B cell (primary cell): Measurements from ENCODE around the gene PPP1R27. TPM values are rescaled to one million over a fixed set of nuclear protein-coding genes. Genes with fewer than 3 reads are reported as not detected.

ENCODE experiments used
- ATAC-seq: fragments of 200-7000 bp; cut with Tn5 transposase; one replicate; pipeline ENCODE4 v1.10.0; 2021; ENCODE audit warnings: low read depth, mild to moderate bottlenecking, moderate number of reproducible peaks, moderate library complexity
- CTCF ChIA-PET: fragments of 350-600 bp; sonication (Branson Sonifier 250); formaldehyde crosslinking; loops from one replicate; lab custom pipeline; 2021; ENCODE audit warnings: antibody characterized with exemption, inconsistent platforms; lab: Charles Lee
- POLR2A ChIA-PET: fragments of 350-600 bp; sonication (Branson Sonifier 250); formaldehyde crosslinking; loops from one replicate; lab custom pipeline; 2021; ENCODE audit warnings: antibody characterized with exemption; lab: Charles Lee
- DNase-seq: peaks from one replicate; pipeline ENCODE4 v3.0.0; 2013
- H2AFZ ChIP-seq: 2 replicates; pipeline ENCODE4 v1.6.1; 2012; ENCODE audit warnings: mild to moderate bottlenecking, low read depth, low read length; ENCODE audit not compliant: insufficient read depth, poor library complexity, severe bottlenecking
- H3K27ac ChIP-seq, 2 donors: 1 replicate in 1 of 2; 2 replicates in 1 of 2; pipeline ENCODE4 v1.5.1; 2012 to 2013; ENCODE audit warnings: low read length in 2 of 2, mild to moderate bottlenecking in 2 of 2, moderate library complexity in 1 of 2
- H3K27me3 ChIP-seq, 4 experiments: fragments of 200-600 bp in 1 of 4; sonication (generic) in 1 of 4; replicated peaks in 1 of 4; 1 replicate in 2 of 4; 2 replicates in 2 of 4; pipeline versions ENCODE4 v1.6.1 to v1.7.0; 2013 to 2016; ENCODE audit warnings: low read length in 3 of 4, mild to moderate bottlenecking in 2 of 4, mixed read lengths in 1 of 4, moderate library complexity in 1 of 4; ENCODE audit not compliant: insufficient read depth in 4 of 4, control insufficient read depth in 3 of 4; ENCODE audit errors: control extremely low read depth in 1 of 4
- H3K36me3 ChIP-seq, 2 experiments: replicated peaks in 1 of 2; 1 replicate in 1 of 2; 2 replicates in 1 of 2; pipeline versions ENCODE4 v1.6.1 to v1.7.1; 2013; ENCODE audit warnings: low read length in 1 of 2; ENCODE audit not compliant: insufficient read depth in 2 of 2, control insufficient read depth in 1 of 2; ENCODE audit errors: control extremely low read depth in 1 of 2, extremely low read depth in 1 of 2
- H3K4me1 ChIP-seq, 2 donors: fragments of 200-600 bp in 1 of 2; sonication (generic) in 1 of 2; 1 replicate in 1 of 2; 2 replicates in 1 of 2; pipeline versions ENCODE4 v1.5.1 to v1.6.1; 2013 to 2017; ENCODE audit warnings: low read length in 2 of 2; ENCODE audit not compliant: control insufficient read depth in 2 of 2, insufficient read depth in 2 of 2
- H3K4me2 ChIP-seq: replicated peaks from 2 replicates; pipeline ENCODE3; 2012; ENCODE audit warnings: mild to moderate bottlenecking, low read depth, low read length; ENCODE audit not compliant: poor library complexity, severe bottlenecking
- H3K4me3 ChIP-seq, 5 experiments: fragments of 200-600 bp in 1 of 5; sonication (generic) in 1 of 5; 1 replicate in 3 of 5; 2 replicates in 2 of 5; pipeline versions ENCODE4 v1.5.1 to v1.7.0; 2011 to 2016; ENCODE audit warnings: low read length in 4 of 5, mild to moderate bottlenecking in 4 of 5, low read depth in 2 of 5, control low read depth in 1 of 5, moderate library complexity in 1 of 5; ENCODE audit not compliant: insufficient read depth in 1 of 5; ENCODE audit errors: control extremely low read depth in 1 of 5, extremely low read depth in 1 of 5
- H3K79me2 ChIP-seq: fragments of 200-600 bp; sonication (generic); one replicate; pipeline ENCODE4 v1.6.0; 2016; ENCODE audit warnings: low read length; ENCODE audit not compliant: control insufficient read depth, insufficient read depth
- H3K9ac ChIP-seq: fragments of 200-600 bp; sonication (generic); 2 replicates; pipeline ENCODE4 v1.6.1; 2017; ENCODE audit warnings: mild to moderate bottlenecking, low read length, moderate library complexity
- H3K9me3 ChIP-seq, 3 donors: one replicate each; pipeline versions ENCODE4 v1.6.1 to v1.7.1; 2013; ENCODE audit warnings: low read length in 2 of 3; ENCODE audit not compliant: control insufficient read depth in 2 of 3, insufficient read depth in 1 of 3; ENCODE audit errors: control extremely low read depth in 1 of 3
- H4K20me1 ChIP-seq: 2 replicates; pipeline ENCODE4 v1.6.0; 2012; ENCODE audit warnings: mild to moderate bottlenecking, low read length; ENCODE audit not compliant: insufficient read depth, control insufficient read depth, poor library complexity, severe bottlenecking
- H3K27ac Mint-ChIP-seq: one replicate; pipeline ENCODE4 v1.8.0; 2021; ENCODE audit warnings: mixed read lengths
- H3K27me3 Mint-ChIP-seq: one replicate; pipeline ENCODE4 v1.8.0; 2021; ENCODE audit warnings: mixed read lengths
- H3K4me1 Mint-ChIP-seq: one replicate; pipeline ENCODE4 v1.8.0; 2021; ENCODE audit warnings: mixed read lengths
- H3K4me3 Mint-ChIP-seq: one replicate; pipeline ENCODE4 v1.8.0; 2021; ENCODE audit warnings: mixed read lengths
- H3K9me3 Mint-ChIP-seq: one replicate; pipeline ENCODE4 v1.8.0; 2022; ENCODE audit warnings: mixed read lengths; ENCODE audit not compliant: insufficient read depth
- CTCF ChIP-seq: fragments of 200-600 bp; IDR thresholded peaks from one replicate; pipeline ENCODE4 v1.8.0; 2022; ENCODE audit warnings: antibody characterized with exemption, mild to moderate bottlenecking
- EZH2 ChIP-seq: IDR thresholded peaks from 2 replicates; pipeline ENCODE4 v1.6.1; 2012; ENCODE audit warnings: borderline replicate concordance, low read depth, mild to moderate bottlenecking, moderate library complexity, low read length; ENCODE audit not compliant: insufficient read depth, poor library complexity, severe bottlenecking
- WGBS: methylation state at CpG from one replicate; pipeline ENCODE4 v1.1.5; 2013; ENCODE audit warnings: missing lambda C conversion rate; ENCODE audit not compliant: insufficient coverage; 5-methylcytosine and 5-hydroxymethylcytosine counted together
- intact Hi-C: fragments of 100-400 bp; cut with micrococcal nuclease; formaldehyde crosslinking; loops from one replicate; pipeline ENCODE4 v1.10.0; 2022
- polyA plus RNA-seq: library from polyadenylated mRNA; depleted of rRNA; stranded (reverse); fragments of >200 nt; gene quantifications from 2 replicates; pipeline ENCODE4 v1.2.3, GENCODE V29; 2012
- total RNA-seq, 2 donors: library from RNA; stranded (reverse); fragments of 120-200 nt in 1 of 2; gene quantifications; 1 replicate in 1 of 2; 2 replicates in 1 of 2; pipeline versions ENCODE4 v1.2.3 to v1.2.4, GENCODE V29; 2013 to 2022

The PPP1R27 gene
- total and polyA plus RNA-seq, 2 donors (not counting 1 experiment from before 2014, with no cell fraction given), result not detected

- no peaks in the 10 kb centered on the region for H3K36me3 ChIP-seq
- no peak overlapping the region for H3K27ac ChIP-seq
- H3K27me3 ChIP-seq, result peaks cover 0 to 8% (median under 1%) of the 10 kb centered on the region in 4 experiments
- ChIA-PET CTCF (no interaction called here), POLR2A (no interaction called here)
- TF ChIP-seq EZH2, result no peak
- TF ChIP-seq CTCF, result no peak
- WGBS, result 91% methylated on average over 31 of the region's 41 CpGs
- Mint-ChIP-seq H3K4me3 (no peak overlapping the region), H3K27me3 (peaks cover 19% of the 10 kb centered on the region), H3K9me3 (no peaks in the 10 kb centered on the region), H3K4me1 (no peaks in the 10 kb centered on the region), H3K27ac (no peak overlapping the region)
- no peak overlapping the region for H3K9ac ChIP-seq
- intact Hi-C loops, result no loop called here
- H2AFZ ChIP-seq, result no peak overlapping the region
- H3K9me3 ChIP-seq, result no peaks in the 10 kb centered on the region
- H4K20me1 ChIP-seq, result no peaks in the 10 kb centered on the region
- no peaks in the 10 kb centered on the region for H3K79me2 ChIP-seq
- no peak for ATAC-seq
- no peaks in the 10 kb centered on the region for H3K4me1 ChIP-seq
- H3K4me3 ChIP-seq, result no peak overlapping the region
- no peak overlapping the region for H3K4me2 ChIP-seq
- no peak for DNase-seq
Measured at GRCh38 chr17:81813861-81814683, 20.8 kb downstream of the PPP1R27 start.

GRCh38 chr17:81813371-81813684, 21.5 kb downstream of the PPP1R27 start:
- H3K36me3 ChIP-seq, result no peaks in the 10 kb centered on the region
- no peak overlapping the region for H3K4me3 ChIP-seq
- ATAC-seq (no peak), DNase-seq (no peak)
- no peak overlapping the region for H3K9ac ChIP-seq
- intact Hi-C loops, result no loop called here
- no peaks in the 10 kb centered on the region for H3K4me1 ChIP-seq
- peaks cover 24% of the 10 kb centered on the region for H3K27me3 Mint-ChIP-seq
- H3K9me3 ChIP-seq, result peaks cover 0 to 3% (median 0%) of the 10 kb centered on the region in 3 donors
- H3K4me2 ChIP-seq, result no peak overlapping the region
- H3K27ac Mint-ChIP-seq, result no peak overlapping the region
- H2AFZ ChIP-seq, result no peak overlapping the region
- no peaks in the 10 kb centered on the region for H3K79me2 ChIP-seq
- H3K27ac ChIP-seq, result no peak overlapping the region
- H3K27me3 ChIP-seq, result peaks cover 0 to 11% (median under 1%) of the 10 kb centered on the region in 4 experiments
- no peak for TF ChIP-seq CTCF
- no peak for TF ChIP-seq EZH2
- 91% methylated on average over 11 of the region's 15 CpGs for WGBS
- no peaks in the 10 kb centered on the region for H3K9me3 Mint-ChIP-seq
- H3K4me3 Mint-ChIP-seq, result no peak overlapping the region
- H3K4me1 Mint-ChIP-seq, result no peaks in the 10 kb centered on the region
- ChIA-PET CTCF (no interaction called here), POLR2A (no interaction called here)
- H4K20me1 ChIP-seq, result no peaks in the 10 kb centered on the region
